ENCODE measurements around the gene LDB2. TPM values are rescaled to one million over a fixed set of nuclear protein-coding genes. Genes with fewer than 3 reads are reported as not detected.
"Not testable (repeated sequence)": the region's sequence is repeated elsewhere in the genome, so short reads cannot be mapped to it uniquely, and the experiment has no call there.

Gene LDB2
- total RNA-seq, 6 experiments from 2014 or later, result 24.2 to 40.4 (median 31.7) TPM

GRCh38 chr4:16636912-16637630 is 261.4 kb downstream of the LDB2 start:
- no peak for TF ChIP-seq CTCF (IDR thresholded peaks at IDR 0.05)
- Mint-ChIP-seq H3K27me3 (ENCODE audit: insufficient read depth) (peaks cover 2% of the 10 kb centered on the region; the same call in 1 of the 2 replicates), H3K27ac (no peak overlapping the region), H3K9me3 (peaks cover 24% of the 10 kb centered on the region), H3K4me3 (no peak overlapping the region), H3K36me3 (ENCODE audit: low read depth) (peaks cover 22% of the 10 kb centered on the region), H3K4me1 (ENCODE audit: low read depth) (peaks cover 29% of the 10 kb centered on the region)
- DNase-seq, result no peak

- Mint-ChIP-seq H3K27me3 (ENCODE audit: insufficient read depth) (peaks cover 2% of the 10 kb centered on the region; the same call in 1 of the 2 replicates), H3K4me1 (ENCODE audit: low read depth) (peaks cover 22% of the 10 kb centered on the region), H3K27ac (no peak overlapping the region), H3K4me3 (no peak overlapping the region), H3K36me3 (ENCODE audit: low read depth) (peaks cover 27% of the 10 kb centered on the region), H3K9me3 (peaks cover 24% of the 10 kb centered on the region)
- TF ChIP-seq CTCF (IDR thresholded peaks at IDR 0.05), result no peak
- no peak for DNase-seq
These were observed 262.1 kb downstream of the LDB2 start for GRCh38 chr4:16636304-16636703.

GRCh38 chr4:16629274-16629673 is 269.2 kb downstream of the LDB2 start:
- peak; percentile 38; the same call in 1 of the 2 replicates for TF ChIP-seq CTCF (IDR thresholded peaks at IDR 0.05)
- peaks cover 49% of the 10 kb centered on the region for H3K36me3 Mint-ChIP-seq (ENCODE audit: low read depth)
- peaks cover 40% of the 10 kb centered on the region for H3K4me1 Mint-ChIP-seq (ENCODE audit: low read depth)
- not testable (repeated sequence) for H3K4me3 Mint-ChIP-seq; H3K27ac Mint-ChIP-seq; H3K27me3 Mint-ChIP-seq (ENCODE audit: insufficient read depth); DNase-seq
- H3K9me3 Mint-ChIP-seq, result peaks cover 21% of the 10 kb centered on the region

GRCh38 chr4:16628835-16629234 is 269.6 kb downstream of the LDB2 start:
- H3K36me3 Mint-ChIP-seq (ENCODE audit: low read depth), result peaks cover 45% of the 10 kb centered on the region
- peaks cover 16% of the 10 kb centered on the region for H3K9me3 Mint-ChIP-seq
- peaks cover 40% of the 10 kb centered on the region for H3K4me1 Mint-ChIP-seq (ENCODE audit: low read depth)
- not testable (repeated sequence) for H3K4me3 Mint-ChIP-seq; DNase-seq; H3K27me3 Mint-ChIP-seq (ENCODE audit: insufficient read depth)
- H3K27ac Mint-ChIP-seq, result peak overlapping the region; percentile 91

GRCh38 chr4:16627999-16628398 is 270.4 kb downstream of the LDB2 start:
- no peaks in the 10 kb centered on the region for H3K27me3 Mint-ChIP-seq (ENCODE audit: insufficient read depth)
- TF ChIP-seq CTCF (IDR thresholded peaks at IDR 0.05), result no peak
- peaks cover 41% of the 10 kb centered on the region for H3K4me1 Mint-ChIP-seq (ENCODE audit: low read depth)
- DNase-seq, result peak; percentile 91
- H3K9me3 Mint-ChIP-seq, result peaks cover 8% of the 10 kb centered on the region
- H3K36me3 Mint-ChIP-seq (ENCODE audit: low read depth), result peaks cover 37% of the 10 kb centered on the region
- H3K27ac Mint-ChIP-seq, result peak overlapping the region; percentile 91
- peak overlapping the region; percentile 76 for H3K4me3 Mint-ChIP-seq

- Mint-ChIP-seq H3K27ac (peak overlapping the region; percentile 91), H3K36me3 (ENCODE audit: low read depth) (peaks cover 34% of the 10 kb centered on the region), H3K4me1 (ENCODE audit: low read depth) (peaks cover 45% of the 10 kb centered on the region), H3K27me3 (ENCODE audit: insufficient read depth) (no peaks in the 10 kb centered on the region), H3K9me3 (no peaks in the 10 kb centered on the region; the same call in none of the 2 replicates), H3K4me3 (peak overlapping the region; percentile 76)
- peak; percentile 87 for DNase-seq
- no peak for TF ChIP-seq CTCF (IDR thresholded peaks at IDR 0.05)
These were observed 271.5 kb downstream of the LDB2 start for GRCh38 chr4:16626945-16627344.
